ENCODE data around the gene TTC19.

Gene TTC19

GRCh38 chr17:16036261-16036660 is 36.6 kb downstream of the TTC19 start:
- CTCF ChIA-PET, result interaction anchor here (1.9 kb wide), 1 partner anchor 27 kb away, joined by 4 read pairs; no protein-coding TSS in a partner anchor
- no peak for DNase-seq (ENCODE audit: extremely low spot score)
- no peak for TF ChIP-seq CTCF (IDR thresholded peaks at IDR 0.05; ENCODE audit: control extremely low read depth, extremely low read depth, low read depth, missing control alignments)
- POLR2A ChIA-PET, result no interaction called here

GRCh38 chr17:16037636-16038035 is 38.0 kb downstream of the TTC19 start:
- ChIA-PET CTCF (interaction anchor here (1.2 to 1.4 kb wide), 2 partner anchors 10 to 31 kb away, joined by 3 to 4 read pairs; no protein-coding TSS in a partner anchor), POLR2A (no interaction called here)
- TF ChIP-seq CTCF (IDR thresholded peaks at IDR 0.05; ENCODE audit: control extremely low read depth, extremely low read depth, low read depth, missing control alignments), result no peak
- no peak for DNase-seq (ENCODE audit: extremely low spot score)

- POLR2A ChIA-PET, result no interaction called here
- DNase-seq (ENCODE audit: extremely low spot score), result no peak
- TF ChIP-seq CTCF (IDR thresholded peaks at IDR 0.05; ENCODE audit: control extremely low read depth, extremely low read depth, low read depth, missing control alignments), result no peak
- CTCF ChIA-PET, result no interaction called here
Measured at GRCh38 chr17:16040710-16041251, 41.2 kb downstream of the TTC19 start.

GRCh38 chr17:16044487-16044886 is 44.9 kb downstream of the TTC19 start:
- ChIA-PET POLR2A (interaction anchor here (0.6 kb wide), 2 partner anchors 49 to 52 kb away, joined by 3 read pairs; no protein-coding TSS in a partner anchor), CTCF (interaction anchor here (1.3 to 2.1 kb wide), 2 partner anchors 11 to 18 kb away, joined by 3 to 5 read pairs; no protein-coding TSS in a partner anchor)
- TF ChIP-seq CTCF (IDR thresholded peaks at IDR 0.05; ENCODE audit: control extremely low read depth, extremely low read depth, low read depth, missing control alignments), result no peak
- no peak for DNase-seq (ENCODE audit: extremely low spot score)

GRCh38 chr17:16046966-16047365 is 47.3 kb downstream of the TTC19 start:
- CTCF ChIA-PET, result interaction anchor here (1.3 to 1.7 kb wide), 4 partner anchors 9 to 20 kb away, joined by 4 to 6 read pairs (median 4); no protein-coding TSS in a partner anchor
- POLR2A ChIA-PET, result no interaction called here
- TF ChIP-seq CTCF (IDR thresholded peaks at IDR 0.05; ENCODE audit: control extremely low read depth, extremely low read depth, low read depth, missing control alignments), result no peak
- DNase-seq (ENCODE audit: extremely low spot score), result no peak

GRCh38 chr17:16048811-16049449 is 49.3 kb downstream of the TTC19 start:
- no peak for TF ChIP-seq CTCF (IDR thresholded peaks at IDR 0.05; ENCODE audit: control extremely low read depth, extremely low read depth, low read depth, missing control alignments)
- CTCF ChIA-PET, result interaction anchor here (1.0 to 1.2 kb wide), 3 partner anchors 10 to 18 kb away, joined by 3 read pairs; no protein-coding TSS in a partner anchor
- DNase-seq (ENCODE audit: extremely low spot score), result no peak
- POLR2A ChIA-PET, result no interaction called here

Measured in GM10248 (cell line).